SK-N-SH (cell line): ENCODE results near the gene GSDMA. TPM values are rescaled to one million over a fixed set of nuclear protein-coding genes. Genes with fewer than 3 reads are reported as not detected.

Source experiments
- CTCF ChIA-PET: fragments of 300-600, 350-600 bp; formaldehyde crosslinking; extraction: SDS; loops from one replicate; lab custom pipeline; 2021; lab: Yijun Ruan, JAX
- POLR2A ChIA-PET: fragments of 350-600 bp; sonication (Branson Sonifier 250); formaldehyde crosslinking; extraction: SDS; loops from one replicate; lab custom pipeline; 2020; ENCODE audit warnings: antibody characterized with exemption, inconsistent platforms; lab: Yijun Ruan, JAX
- DNase-seq: peaks from one replicate; pipeline ENCODE4 v3.0.0; 2012
- H2AFZ ChIP-seq: fragments of 200-600 bp; sonication (generic); 2 replicates; pipeline ENCODE4 v1.8.1; 2016; ENCODE audit warnings: antibody characterized with exemption, mild to moderate bottlenecking, low read depth
- H3F3A ChIP-seq: fragments of 200-600 bp; sonication (generic); replicated peaks from 2 replicates; pipeline ENCODE3; 2016; ENCODE audit warnings: antibody characterized with exemption, mild to moderate bottlenecking; ENCODE audit not compliant: insufficient read depth
- H3K27ac ChIP-seq, 2 experiments: fragments of 200-500 bp in 1 of 2; fragments of 200-600 bp in 1 of 2; sonication (Bioruptor generic) in 1 of 2; sonication (generic), shearing (Covaris generic) in 1 of 2; 2 replicates each; pipeline versions ENCODE4 v1.5.1 to v1.6.1; 2014 to 2016; ENCODE audit warnings: low read depth in 2 of 2, inconsistent platforms in 1 of 2, low read length in 1 of 2, mild to moderate bottlenecking in 1 of 2, mixed read lengths in 1 of 2
- H3K27me3 ChIP-seq: fragments of 200-600 bp; sonication (generic), shearing (Covaris generic); 2 replicates; pipeline ENCODE4 v1.6.1; 2016; ENCODE audit warnings: mixed run types; ENCODE audit not compliant: insufficient read depth
- H3K36me3 ChIP-seq, 2 experiments: fragments of 200-500 bp in 1 of 2; fragments of 200-600 bp in 1 of 2; sonication (Bioruptor generic) in 1 of 2; sonication (generic) in 1 of 2; replicated peaks in 1 of 2; 2 replicates each; pipeline versions ENCODE3 to v1.5.1; 2014 to 2016; ENCODE audit warnings: low read length in 1 of 2, mild to moderate bottlenecking in 1 of 2; ENCODE audit not compliant: insufficient read depth in 2 of 2, control insufficient read depth in 1 of 2
- H3K4me1 ChIP-seq, 2 experiments: fragments of 200-500 bp in 1 of 2; fragments of 200-600 bp in 1 of 2; sonication (Bioruptor generic) in 1 of 2; sonication (generic), shearing (Covaris generic) in 1 of 2; 2 replicates each; pipeline versions ENCODE4 v1.5.1 to v1.6.1; 2014 to 2016; ENCODE audit warnings: low read depth in 1 of 2, low read length in 1 of 2, mixed run types in 1 of 2; ENCODE audit not compliant: insufficient read depth in 2 of 2, control insufficient read depth in 1 of 2
- H3K4me2 ChIP-seq: fragments of 200-600 bp; sonication (generic), shearing (Covaris generic); 2 replicates; pipeline ENCODE4 v1.6.1; 2017; ENCODE audit warnings: mixed run types
- H3K4me3 ChIP-seq, 2 experiments: fragments of 200-500 bp in 1 of 2; fragments of 200-600 bp in 1 of 2; sonication (Bioruptor generic) in 1 of 2; sonication (generic), shearing (Covaris generic) in 1 of 2; 2 replicates each; pipeline versions ENCODE4 v1.5.1 to v1.8.1; 2014 to 2016; ENCODE audit warnings: low read depth in 2 of 2, inconsistent platforms in 1 of 2, low read length in 1 of 2, mild to moderate bottlenecking in 1 of 2, mixed read lengths in 1 of 2, moderate library complexity in 1 of 2
- H3K79me2 ChIP-seq: fragments of 200-600 bp; sonication (generic); 2 replicates; pipeline ENCODE4 v1.8.1; 2017; ENCODE audit warnings: mild to moderate bottlenecking; ENCODE audit not compliant: insufficient read depth
- H3K9ac ChIP-seq: fragments of 200-600 bp; sonication (generic); 2 replicates; pipeline ENCODE4 v1.6.1; 2017; ENCODE audit warnings: mixed run types
- H3K9me2 ChIP-seq: fragments of 200-600 bp; sonication (generic); 2 replicates; pipeline ENCODE4 v1.6.1; 2017; ENCODE audit warnings: mixed run types
- H3K9me3 ChIP-seq: fragments of 200-600 bp; sonication (generic); 2 replicates; pipeline ENCODE4 v1.6.1; 2017; ENCODE audit warnings: mixed run types, mild to moderate bottlenecking, moderate library complexity
- H4K20me1 ChIP-seq: fragments of 200-600 bp; sonication (generic); 2 replicates; pipeline ENCODE4 v1.6.1; 2017; ENCODE audit warnings: mild to moderate bottlenecking, mixed run types; ENCODE audit not compliant: insufficient read depth
- CHD2 ChIP-seq: fragments of 150-350 bp; IDR thresholded peaks from 2 replicates; pipeline ENCODE4 v1.6.1; 2018; ENCODE audit warnings: low read length; ENCODE audit not compliant: partially characterized antibody
- FOXJ3 ChIP-seq: sonication (generic); formaldehyde crosslinking; IDR thresholded peaks from 2 replicates; pipeline ENCODE4 v1.5.1; 2020; ENCODE audit warnings: mild to moderate bottlenecking, missing genetic modification reagents
- FOXM1 ChIP-seq: IDR thresholded peaks from 2 replicates; pipeline ENCODE4 v1.4.0; 2012; ENCODE audit warnings: low read depth, mild to moderate bottlenecking
- GABPA ChIP-seq: IDR thresholded peaks from 2 replicates; pipeline ENCODE4 v1.4.0; 2012; ENCODE audit warnings: low read depth, mild to moderate bottlenecking
- JUND ChIP-seq: IDR thresholded peaks from 2 replicates; pipeline ENCODE4 v1.4.0; 2012
- MXI1 ChIP-seq: IDR thresholded peaks from 2 replicates; pipeline ENCODE4 v1.6.1; 2012; ENCODE audit warnings: mild to moderate bottlenecking, low read depth, low read length, improper control_type of control experiment
- NFIC ChIP-seq: IDR thresholded peaks from 2 replicates; pipeline ENCODE4 v1.4.0; 2012; ENCODE audit warnings: borderline replicate concordance
- NRF1 ChIP-seq: IDR thresholded peaks from 2 replicates; pipeline ENCODE4 v1.6.1; 2012; ENCODE audit warnings: low read depth, mild to moderate bottlenecking, low read length
- PBX3 ChIP-seq: IDR thresholded peaks from 2 replicates; pipeline ENCODE4; 2012
- POLR2AphosphoS5 ChIP-seq: IDR thresholded peaks from 2 replicates; pipeline ENCODE4 v1.6.1; 2012; ENCODE audit warnings: low read depth, low read length
- RAD21 ChIP-seq: IDR thresholded peaks from 2 replicates; pipeline ENCODE4 v1.6.1; 2012; ENCODE audit warnings: mild to moderate bottlenecking, low read length
- RCOR1 ChIP-seq: fragments of 150-350 bp; IDR thresholded peaks from 2 replicates; pipeline ENCODE4 v1.6.1; 2017; ENCODE audit warnings: antibody characterized with exemption, low read length
- SIN3A ChIP-seq: IDR thresholded peaks from 2 replicates; pipeline ENCODE4 v1.6.1; 2012; ENCODE audit warnings: low read depth, mild to moderate bottlenecking, low read length, moderate library complexity, borderline replicate concordance
- USF2 ChIP-seq: fragments of 150-350 bp; IDR thresholded peaks from 2 replicates; pipeline ENCODE4 v1.6.1; 2017; ENCODE audit warnings: antibody characterized with exemption, low read length, low read depth, borderline replicate concordance
- WGBS: methylation state at CpG from one replicate; pipeline ENCODE4 v1.1.6; 2017; ENCODE audit warnings: low lambda C conversion rate; 5-methylcytosine and 5-hydroxymethylcytosine counted together
- polyA plus RNA-seq, 3 experiments: library from polyadenylated mRNA; depleted of rRNA; stranded (reverse); fragments of >200 nt; gene quantifications; 2 replicates each; pipeline ENCODE4 v1.2.3, GENCODE V29; 2012
- TF ChIP-seq, protein P1 (sequence below): IDR thresholded peaks from 2 replicates; pipeline ENCODE4 v1.4.0; 2012; ENCODE audit warnings: low read depth
- TF ChIP-seq, protein P2 (sequence below): fragments of 150-350 bp; IDR thresholded peaks from 2 replicates; pipeline ENCODE4 v1.6.1; 2016; ENCODE audit warnings: mild to moderate bottlenecking, low read depth, low read length

GSDMA gene
- polyA plus RNA-seq, 1 of the 3 experiments (the other 2 are of a cell fraction) = not detected

GRCh38 chr17:39968761-39969160 is 6.0 kb downstream of the GSDMA start:
- Histone ChIP-seq H3K4me2 (no peak overlapping the region), H3K79me2 (no peaks in the 10 kb centered on the region), H3K9ac (no peak overlapping the region), H3K27me3 (no peaks in the 10 kb centered on the region), H3F3A (no peaks in the 10 kb centered on the region), H3K9me3 (no peaks in the 10 kb centered on the region), H3K9me2 (no peaks in the 10 kb centered on the region), H3K4me1 (peaks cover 0 to 3% of the 10 kb centered on the region in 2 experiments; a peak in 1 of 4 replicates), H2AFZ (no peak overlapping the region), H3K36me3 (no peaks in the 10 kb centered on the region), H4K20me1 (no peaks in the 10 kb centered on the region), H3K27ac (no peak overlapping the region), H3K4me3 (no peak overlapping the region)
- WGBS = 48% methylated on average over 2 of the region's 2 CpGs
- CTCF ChIA-PET = interaction anchor here (0.7 to 6.2 kb wide), 6 partner anchors 10 to 58 kb away, joined by 3 to 29 read pairs (median 3); partner anchors contain the start of gene PSMD3
- POLR2A ChIA-PET = no interaction called here
- TF ChIP-seq JUND (no peak), NRF1 (no peak), NFIC (no peak), SIN3A (no peak), RAD21 (no peak), RCOR1 (no peak), USF2 (no peak), FOXJ3 (CRISPR knock-in tag) (no peak), MXI1 (no peak), PBX3 (no peak), FOXM1 (no peak), GABPA (no peak), POLR2AphosphoS5 (no peak)
- TF ChIP-seq, protein P1, sequence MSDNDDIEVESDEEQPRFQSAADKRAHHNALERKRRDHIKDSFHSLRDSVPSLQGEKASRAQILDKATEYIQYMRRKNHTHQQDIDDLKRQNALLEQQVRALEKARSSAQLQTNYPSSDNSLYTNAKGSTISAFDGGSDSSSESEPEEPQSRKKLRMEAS = no peak
- TF ChIP-seq, protein P2, sequence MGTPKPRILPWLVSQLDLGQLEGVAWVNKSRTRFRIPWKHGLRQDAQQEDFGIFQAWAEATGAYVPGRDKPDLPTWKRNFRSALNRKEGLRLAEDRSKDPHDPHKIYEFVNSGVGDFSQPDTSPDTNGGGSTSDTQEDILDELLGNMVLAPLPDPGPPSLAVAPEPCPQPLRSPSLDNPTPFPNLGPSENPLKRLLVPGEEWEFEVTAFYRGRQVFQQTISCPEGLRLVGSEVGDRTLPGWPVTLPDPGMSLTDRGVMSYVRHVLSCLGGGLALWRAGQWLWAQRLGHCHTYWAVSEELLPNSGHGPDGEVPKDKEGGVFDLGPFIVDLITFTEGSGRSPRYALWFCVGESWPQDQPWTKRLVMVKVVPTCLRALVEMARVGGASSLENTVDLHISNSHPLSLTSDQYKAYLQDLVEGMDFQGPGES = no peak
- DNase-seq = no peak

DNA sequence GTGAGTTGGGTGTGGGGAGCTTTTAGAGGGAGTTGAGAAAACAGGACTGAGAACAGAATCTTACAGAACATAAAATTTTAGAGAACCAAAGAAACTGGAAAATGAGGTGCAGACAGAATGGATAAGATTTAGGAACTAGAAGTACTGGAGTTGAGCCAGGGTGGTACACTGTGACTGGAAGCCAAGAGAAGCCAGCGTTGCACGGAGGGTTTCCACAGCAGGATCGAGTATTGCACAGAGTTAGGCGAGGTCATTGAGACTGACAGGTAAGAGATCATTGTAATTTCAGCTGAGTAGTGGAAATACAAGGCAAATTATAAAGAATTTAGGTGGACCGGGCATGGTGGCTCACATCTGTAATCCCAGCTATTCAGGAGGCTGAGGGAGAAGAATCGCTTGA is 6.6 kb downstream of the GSDMA start:
- CTCF ChIA-PET = interaction anchor here (0.8 to 6.2 kb wide), 5 partner anchors 10 to 58 kb away, joined by 3 to 29 read pairs (median 3); partner anchors contain the start of gene PSMD3
- Histone ChIP-seq H3K36me3 (no peaks in the 10 kb centered on the region), H3K9me3 (no peaks in the 10 kb centered on the region), H2AFZ (no peak overlapping the region), H3F3A (no peaks in the 10 kb centered on the region), H3K9ac (no peak overlapping the region), H3K4me1 (peaks cover 0 to 6% of the 10 kb centered on the region in 2 experiments; a peak in 1 of 4 replicates), H3K79me2 (no peaks in the 10 kb centered on the region), H3K27me3 (no peaks in the 10 kb centered on the region), H3K9me2 (no peaks in the 10 kb centered on the region), H3K4me3 (no peak overlapping the region), H3K4me2 (no peak overlapping the region), H3K27ac (no peak overlapping the region), H4K20me1 (no peaks in the 10 kb centered on the region)
- WGBS = 51% methylated on average over 6 of the region's 6 CpGs
- TF ChIP-seq CHD2 = no peak
- no peak for DNase-seq
- POLR2A ChIA-PET = no interaction called here
